SK-N-SH (cell line): ENCODE results near the gene CLASP1. TPM values are rescaled to one million over a fixed set of nuclear protein-coding genes. Genes with fewer than 3 reads are reported as not detected.

Source experiments
- CTCF ChIA-PET: fragments of 300-600, 350-600 bp; formaldehyde crosslinking; extraction: SDS; loops from one replicate; lab custom pipeline; 2021; lab: Yijun Ruan, JAX
- POLR2A ChIA-PET: fragments of 350-600 bp; sonication (Branson Sonifier 250); formaldehyde crosslinking; extraction: SDS; loops from one replicate; lab custom pipeline; 2020; ENCODE audit warnings: antibody characterized with exemption, inconsistent platforms; lab: Yijun Ruan, JAX
- DNase-seq: peaks from one replicate; pipeline ENCODE4 v3.0.0; 2012
- H2AFZ ChIP-seq: fragments of 200-600 bp; sonication (generic); 2 replicates; pipeline ENCODE4 v1.8.1; 2016; ENCODE audit warnings: antibody characterized with exemption, mild to moderate bottlenecking, low read depth
- H3F3A ChIP-seq: fragments of 200-600 bp; sonication (generic); replicated peaks from 2 replicates; pipeline ENCODE3; 2016; ENCODE audit warnings: antibody characterized with exemption, mild to moderate bottlenecking; ENCODE audit not compliant: insufficient read depth
- H3K27ac ChIP-seq, 2 experiments: fragments of 200-500 bp in 1 of 2; fragments of 200-600 bp in 1 of 2; sonication (Bioruptor generic) in 1 of 2; sonication (generic), shearing (Covaris generic) in 1 of 2; 2 replicates each; pipeline versions ENCODE4 v1.5.1 to v1.6.1; 2014 to 2016; ENCODE audit warnings: low read depth in 2 of 2, inconsistent platforms in 1 of 2, low read length in 1 of 2, mild to moderate bottlenecking in 1 of 2, mixed read lengths in 1 of 2
- H3K27me3 ChIP-seq: fragments of 200-600 bp; sonication (generic), shearing (Covaris generic); 2 replicates; pipeline ENCODE4 v1.6.1; 2016; ENCODE audit warnings: mixed run types; ENCODE audit not compliant: insufficient read depth
- H3K36me3 ChIP-seq, 2 experiments: fragments of 200-500 bp in 1 of 2; fragments of 200-600 bp in 1 of 2; sonication (Bioruptor generic) in 1 of 2; sonication (generic) in 1 of 2; replicated peaks in 1 of 2; 2 replicates each; pipeline versions ENCODE3 to v1.5.1; 2014 to 2016; ENCODE audit warnings: low read length in 1 of 2, mild to moderate bottlenecking in 1 of 2; ENCODE audit not compliant: insufficient read depth in 2 of 2, control insufficient read depth in 1 of 2
- H3K4me1 ChIP-seq, 2 experiments: fragments of 200-500 bp in 1 of 2; fragments of 200-600 bp in 1 of 2; sonication (Bioruptor generic) in 1 of 2; sonication (generic), shearing (Covaris generic) in 1 of 2; 2 replicates each; pipeline versions ENCODE4 v1.5.1 to v1.6.1; 2014 to 2016; ENCODE audit warnings: low read depth in 1 of 2, low read length in 1 of 2, mixed run types in 1 of 2; ENCODE audit not compliant: insufficient read depth in 2 of 2, control insufficient read depth in 1 of 2
- H3K4me2 ChIP-seq: fragments of 200-600 bp; sonication (generic), shearing (Covaris generic); 2 replicates; pipeline ENCODE4 v1.6.1; 2017; ENCODE audit warnings: mixed run types
- H3K4me3 ChIP-seq, 2 experiments: fragments of 200-500 bp in 1 of 2; fragments of 200-600 bp in 1 of 2; sonication (Bioruptor generic) in 1 of 2; sonication (generic), shearing (Covaris generic) in 1 of 2; 2 replicates each; pipeline versions ENCODE4 v1.5.1 to v1.8.1; 2014 to 2016; ENCODE audit warnings: low read depth in 2 of 2, inconsistent platforms in 1 of 2, low read length in 1 of 2, mild to moderate bottlenecking in 1 of 2, mixed read lengths in 1 of 2, moderate library complexity in 1 of 2
- H3K79me2 ChIP-seq: fragments of 200-600 bp; sonication (generic); 2 replicates; pipeline ENCODE4 v1.8.1; 2017; ENCODE audit warnings: mild to moderate bottlenecking; ENCODE audit not compliant: insufficient read depth
- H3K9ac ChIP-seq: fragments of 200-600 bp; sonication (generic); 2 replicates; pipeline ENCODE4 v1.6.1; 2017; ENCODE audit warnings: mixed run types
- H3K9me2 ChIP-seq: fragments of 200-600 bp; sonication (generic); 2 replicates; pipeline ENCODE4 v1.6.1; 2017; ENCODE audit warnings: mixed run types
- H3K9me3 ChIP-seq: fragments of 200-600 bp; sonication (generic); 2 replicates; pipeline ENCODE4 v1.6.1; 2017; ENCODE audit warnings: mixed run types, mild to moderate bottlenecking, moderate library complexity
- H4K20me1 ChIP-seq: fragments of 200-600 bp; sonication (generic); 2 replicates; pipeline ENCODE4 v1.6.1; 2017; ENCODE audit warnings: mild to moderate bottlenecking, mixed run types; ENCODE audit not compliant: insufficient read depth
- CHD2 ChIP-seq: fragments of 150-350 bp; IDR thresholded peaks from 2 replicates; pipeline ENCODE4 v1.6.1; 2018; ENCODE audit warnings: low read length; ENCODE audit not compliant: partially characterized antibody
- EP300 ChIP-seq, 2 experiments: IDR thresholded peaks; 2 replicates each; pipeline versions ENCODE4 v1.4.0 to v1.6.1; 2012; ENCODE audit warnings: borderline replicate concordance in 1 of 2, low read depth in 1 of 2, low read length in 1 of 2
- EZH2phosphoT487 ChIP-seq: fragments of 200-600 bp; sonication (generic); IDR thresholded peaks from 2 replicates; pipeline ENCODE4 v1.6.1; 2017; ENCODE audit warnings: low read depth, mixed run types, mild to moderate bottlenecking, antibody characterized with exemption, moderate library complexity, borderline replicate concordance
- FOXJ3 ChIP-seq: sonication (generic); formaldehyde crosslinking; IDR thresholded peaks from 2 replicates; pipeline ENCODE4 v1.5.1; 2020; ENCODE audit warnings: mild to moderate bottlenecking, missing genetic modification reagents
- FOXM1 ChIP-seq: IDR thresholded peaks from 2 replicates; pipeline ENCODE4 v1.4.0; 2012; ENCODE audit warnings: low read depth, mild to moderate bottlenecking
- GABPA ChIP-seq: IDR thresholded peaks from 2 replicates; pipeline ENCODE4 v1.4.0; 2012; ENCODE audit warnings: low read depth, mild to moderate bottlenecking
- GATA2 ChIP-seq: sonication (generic); formaldehyde crosslinking; IDR thresholded peaks from 2 replicates; pipeline ENCODE4 v1.5.0; 2020; ENCODE audit warnings: mild to moderate bottlenecking, missing genetic modification reagents
- MAX ChIP-seq: IDR thresholded peaks from 2 replicates; pipeline ENCODE4 v1.4.0; 2012; ENCODE audit warnings: low read depth
- MEF2A ChIP-seq: IDR thresholded peaks from 2 replicates; pipeline ENCODE4 v1.4.0; 2012; ENCODE audit warnings: low read depth, borderline replicate concordance
- PBX3 ChIP-seq: IDR thresholded peaks from 2 replicates; pipeline ENCODE4; 2012
- RCOR1 ChIP-seq: fragments of 150-350 bp; IDR thresholded peaks from 2 replicates; pipeline ENCODE4 v1.6.1; 2017; ENCODE audit warnings: antibody characterized with exemption, low read length
- SIN3A ChIP-seq: IDR thresholded peaks from 2 replicates; pipeline ENCODE4 v1.6.1; 2012; ENCODE audit warnings: low read depth, mild to moderate bottlenecking, low read length, moderate library complexity, borderline replicate concordance
- SMC3 ChIP-seq: IDR thresholded peaks from 2 replicates; pipeline ENCODE4 v1.6.1; 2012; ENCODE audit warnings: low read depth, low read length, improper control_type of control experiment
- TEAD4 ChIP-seq: IDR thresholded peaks from 2 replicates; pipeline ENCODE4 v1.4.0; 2012; ENCODE audit warnings: mild to moderate bottlenecking, borderline replicate concordance; ENCODE audit not compliant: insufficient read depth
- USF2 ChIP-seq: fragments of 150-350 bp; IDR thresholded peaks from 2 replicates; pipeline ENCODE4 v1.6.1; 2017; ENCODE audit warnings: antibody characterized with exemption, low read length, low read depth, borderline replicate concordance
- YY1 ChIP-seq: IDR thresholded peaks from 2 replicates; pipeline ENCODE4 v1.4.0; 2012; ENCODE audit warnings: low read depth, mild to moderate bottlenecking
- ZBTB33 ChIP-seq: IDR thresholded peaks from 2 replicates; pipeline ENCODE4 v1.4.0; 2012; ENCODE audit warnings: low read depth, borderline replicate concordance
- WGBS: methylation state at CpG from one replicate; pipeline ENCODE4 v1.1.6; 2017; ENCODE audit warnings: low lambda C conversion rate; 5-methylcytosine and 5-hydroxymethylcytosine counted together
- polyA plus RNA-seq, 3 experiments: library from polyadenylated mRNA; depleted of rRNA; stranded (reverse); fragments of >200 nt; gene quantifications; 2 replicates each; pipeline ENCODE4 v1.2.3, GENCODE V29; 2012

The CLASP1 gene
- polyA plus RNA-seq, 1 of the 3 experiments (the other 2 are of a cell fraction) = 4.9 TPM

- TF ChIP-seq GABPA (no peak), EP300 (IDR thresholded peaks at IDR 0.05; ENCODE audit: borderline replicate concordance in 1 of 2, low read depth in 1 of 2, low read length in 1 of 2) (no peak), EZH2phosphoT487 (no peak)
- TF ChIP-seq, all 33 proteins: peak for 0
Measured at GRCh38 chr2:121587131-121587530, 62.1 kb downstream of the CLASP1 start (continued).

- peaks cover 3 to 7% of the 10 kb centered on the region in 2 experiments; a peak in 2 of 4 replicates for H3K4me1 ChIP-seq
- no peaks in the 10 kb centered on the region for H3K36me3 ChIP-seq
- no peak for DNase-seq
- H3K27me3 ChIP-seq = no peaks in the 10 kb centered on the region
- peaks cover 52% of the 10 kb centered on the region for H3K79me2 ChIP-seq
- no peak overlapping the region for H3K4me2 ChIP-seq
- TF ChIP-seq MEF2A (no peak), SMC3 (no peak), PBX3 (no peak), YY1 (no peak), FOXJ3 (CRISPR knock-in tag) (no peak), GATA2 (CRISPR knock-in tag) (no peak), RCOR1 (no peak), USF2 (no peak), SIN3A (no peak), EP300 (IDR thresholded peaks at IDR 0.05; ENCODE audit: borderline replicate concordance in 1 of 2, low read depth in 1 of 2, low read length in 1 of 2) (no peak)
- 0 out of 2 replicates have a peak, but pooled peaks cover 4% of the 10 kb centered on the region for H4K20me1 ChIP-seq
- ChIA-PET POLR2A (interaction anchor here (0.6 kb wide), 1 partner anchor 35 kb away, joined by 3 read pairs; no protein-coding TSS in a partner anchor), CTCF (interaction anchor here (2.6 kb wide), 1 partner anchor 11 kb away, joined by 8 read pairs; no protein-coding TSS in a partner anchor)
- H2AFZ ChIP-seq = no peak overlapping the region
- 95% methylated on average over 4 of the region's 4 CpGs for WGBS
- H3K9ac ChIP-seq = no peak overlapping the region
- no peaks in the 10 kb centered on the region for H3K9me2 ChIP-seq
- H3K27ac ChIP-seq = no peak overlapping the region
- no peak overlapping the region for H3K4me3 ChIP-seq
- no peaks in the 10 kb centered on the region for H3F3A ChIP-seq
- H3K9me3 ChIP-seq = no peaks in the 10 kb centered on the region
Measured at GRCh38 chr2:121584741-121585140, 64.5 kb downstream of the CLASP1 start.

GRCh38 chr2:121583555-121583954, 65.7 kb downstream of the CLASP1 start:
- no peak overlapping the region for H3K27ac ChIP-seq
- H3K4me3 ChIP-seq = no peak overlapping the region
- no peaks in the 10 kb centered on the region for H3K9me2 ChIP-seq
- peaks cover 7 to 9% of the 10 kb centered on the region in 2 experiments; a peak in 3 of 4 replicates for H3K4me1 ChIP-seq
- no peaks in the 10 kb centered on the region for H3F3A ChIP-seq
- H3K79me2 ChIP-seq = peaks cover 52% of the 10 kb centered on the region
- no peak overlapping the region for H3K4me2 ChIP-seq
- no peak overlapping the region for H2AFZ ChIP-seq
- H3K9ac ChIP-seq = no peak overlapping the region
- H3K36me3 ChIP-seq = no peaks in the 10 kb centered on the region
- H3K9me3 ChIP-seq = no peaks in the 10 kb centered on the region
- CTCF ChIA-PET = no interaction called here
- DNase-seq = no peak
- H4K20me1 ChIP-seq = 0 out of 2 replicates have a peak, but pooled peaks cover 4% of the 10 kb centered on the region
- POLR2A ChIA-PET = no interaction called here
- 92% methylated on average over 3 of the region's 3 CpGs for WGBS
- no peaks in the 10 kb centered on the region for H3K27me3 ChIP-seq
- no peak for TF ChIP-seq MAX
- no peak for TF ChIP-seq TEAD4
- TF ChIP-seq PBX3 = no peak
- TF ChIP-seq SIN3A = no peak
- TF ChIP-seq FOXM1 = no peak
- no peak for TF ChIP-seq CHD2
- TF ChIP-seq ZBTB33 = no peak
- TF ChIP-seq USF2 = no peak
- no peak for TF ChIP-seq RCOR1
